Esophagus muscularis mucosa (tissue), 4 donors: Measurements from ENCODE around the gene CRNN. TPM values are rescaled to one million over a fixed set of nuclear protein-coding genes. Genes with fewer than 3 reads are reported as not detected.
A peak's percentile ranks its signal among the peaks of the same experiment; 100 is the strongest.

Experiments
- DNase-seq: peaks from one replicate; pipeline ENCODE4 v3.0.0-alpha.2; 2017; ENCODE audit errors: extremely low spot score
- H3K27ac ChIP-seq, 4 donors: fragments of 200-600 bp; sonication (generic); replicated peaks in 1 of 4; 1 replicate in 3 of 4; 2 replicates in 1 of 4; pipeline ENCODE4 v1.5.1; 2016 to 2019; ENCODE audit warnings: mild to moderate bottlenecking in 1 of 4
- H3K27me3 ChIP-seq, 4 donors: fragments of 200-600 bp; sonication (generic); one replicate each; pipeline versions ENCODE4 v1.5.1 to v1.6.0; 2016 to 2019
- H3K36me3 ChIP-seq, 4 donors: fragments of 200-600 bp; sonication (generic); one replicate each; pipeline ENCODE4 v1.5.1; 2016 to 2019
- H3K4me1 ChIP-seq, 4 donors: fragments of 200-600 bp; sonication (generic); one replicate each; pipeline ENCODE4 v1.5.1; 2016 to 2019
- H3K4me3 ChIP-seq, 4 donors: fragments of 200-600 bp; sonication (generic); 1 replicate in 2 of 4; 2 replicates in 2 of 4; pipeline ENCODE4 v1.5.1; 2016 to 2019; ENCODE audit warnings: mild to moderate bottlenecking in 4 of 4, moderate library complexity in 1 of 4
- H3K9me3 ChIP-seq, 4 donors: fragments of 200-600 bp; sonication (generic); 1 replicate in 3 of 4; 2 replicates in 1 of 4; pipeline ENCODE4 v1.5.1; 2016 to 2019
- CTCF ChIP-seq, 3 experiments: fragments of 200-600 bp in 2 of 3; fragments of 450-650 bp in 1 of 3; sonication (generic) in 2 of 3; IDR thresholded peaks; one replicate each; pipeline ENCODE4 v1.5.1; 2017 to 2019; ENCODE audit warnings: antibody characterized with exemption in 3 of 3, mild to moderate bottlenecking in 2 of 3, moderate library complexity in 1 of 3
- EP300 ChIP-seq: sonication (generic); formaldehyde crosslinking; IDR thresholded peaks from one replicate; pipeline ENCODE4 v1.6.1; 2017; ENCODE audit warnings: antibody characterized with exemption
- POLR2A ChIP-seq: fragments of 450-650 bp; IDR thresholded peaks from one replicate; pipeline ENCODE4 v1.6.1; 2017; ENCODE audit warnings: antibody characterized with exemption, moderate library complexity, mild to moderate bottlenecking, low read depth
- POLR2AphosphoS5 ChIP-seq, 2 donors: sonication (generic); formaldehyde crosslinking; IDR thresholded peaks; one replicate each; pipeline ENCODE4 v1.6.1; 2017; ENCODE audit warnings: antibody characterized with exemption in 2 of 2
- WGBS: methylation state at CpG from one replicate; pipeline ENCODE4 v1.1.5; 2018; 5-methylcytosine and 5-hydroxymethylcytosine counted together
- intact Hi-C: fragments of 100-400 bp; cut with DNase I; formaldehyde crosslinking; loops from one replicate; pipeline ENCODE4 v1.15.1; 2023
- total RNA-seq, 4 donors: library from RNA; depleted of rRNA; stranded (reverse); fragments of >200 nt; gene quantifications; one replicate each; pipeline versions ENCODE4 v1.1.0 to v1.2.1, GENCODE V29; 2016

Gene CRNN
- total RNA-seq, 4 donors from 2014 or later = 0.23 to 3.7 TPM; not detected in 2

- DNase-seq = peak; percentile 77
- Histone ChIP-seq H3K4me3 (peak overlapping the region in 2 of 4 donors; percentile 3 to 12), H3K9me3 (no peaks in the 10 kb centered on the region), H3K4me1 (peaks cover 0 to 9% (median 3%) of the 10 kb centered on the region in 4 donors), H3K27me3 (no peaks in the 10 kb centered on the region), H3K27ac (peak overlapping the region in 1 of 4 donors; percentile 11), H3K36me3 (no peaks in the 10 kb centered on the region)
- WGBS = 32% methylated on average over 7 of the region's 8 CpGs
- TF ChIP-seq POLR2A (no peak), CTCF (IDR thresholded peaks at IDR 0.05) (peak; percentile 43 to 75 (median 66))
- intact Hi-C loops = loop anchor here (2.0 to 5.0 kb wide), 2 partner anchors 271 to 408 kb away; no protein-coding TSS in a partner anchor
Measured at GRCh38 chr1:152459596-152460528, 45.8 kb upstream of the CRNN start.

GRCh38 chr1:152458384-152459185, 44.5 kb upstream of the CRNN start:
- TF ChIP-seq CTCF (IDR thresholded peaks at IDR 0.05) = peak; percentile 82 to 97 (median 88)
- TF ChIP-seq POLR2AphosphoS5 (IDR thresholded peaks at IDR 0.05) = no peak
- Histone ChIP-seq H3K27ac (no peak overlapping the region), H3K36me3 (no peaks in the 10 kb centered on the region), H3K4me1 (peaks cover 0 to 9% (median 3%) of the 10 kb centered on the region in 4 donors), H3K9me3 (no peaks in the 10 kb centered on the region), H3K27me3 (no peaks in the 10 kb centered on the region), H3K4me3 (no peak overlapping the region)
- 29% methylated on average over 11 of the region's 11 CpGs for WGBS
- peak; percentile 92 for DNase-seq
- intact Hi-C loops = loop anchor here (2.0 to 5.0 kb wide), 2 partner anchors 270 to 406 kb away; no protein-coding TSS in a partner anchor

GRCh38 chr1:152457561-152457960, 43.5 kb upstream of the CRNN start:
- Histone ChIP-seq H3K27ac (no peak overlapping the region), H3K27me3 (no peaks in the 10 kb centered on the region), H3K4me3 (no peak overlapping the region), H3K4me1 (peaks cover 0 to 9% (median 3%) of the 10 kb centered on the region in 4 donors), H3K9me3 (no peaks in the 10 kb centered on the region), H3K36me3 (no peaks in the 10 kb centered on the region)
- no peak for TF ChIP-seq CTCF (IDR thresholded peaks at IDR 0.05)
- no peak for TF ChIP-seq POLR2AphosphoS5 (IDR thresholded peaks at IDR 0.05)
- no peak for TF ChIP-seq EP300
- no peak for TF ChIP-seq POLR2A
- 63% methylated on average over 1 of the region's 2 CpGs for WGBS
- peak; percentile 53 for DNase-seq
- intact Hi-C loops = loop anchor here (5.0 kb wide), 1 partner anchor 405 kb away; no protein-coding TSS in a partner anchor

GRCh38 chr1:152457071-152457470, 43.0 kb upstream of the CRNN start:
- H3K36me3 ChIP-seq = no peaks in the 10 kb centered on the region
- no peaks in the 10 kb centered on the region for H3K9me3 ChIP-seq
- intact Hi-C loops = loop anchor here (5.0 kb wide), 1 partner anchor 405 kb away; no protein-coding TSS in a partner anchor
- H3K27ac ChIP-seq = no peak overlapping the region
- H3K4me3 ChIP-seq = no peak overlapping the region
- peak; percentile 53 for DNase-seq
- peaks cover 0 to 9% (median 3%) of the 10 kb centered on the region in 4 donors for H3K4me1 ChIP-seq
- TF ChIP-seq POLR2AphosphoS5 (IDR thresholded peaks at IDR 0.05) (no peak), EP300 (no peak), POLR2A (no peak)
- 75% methylated on average over 1 of the region's 1 CpG for WGBS
- no peaks in the 10 kb centered on the region for H3K27me3 ChIP-seq

GRCh38 chr1:152451254-152451653, 37.2 kb upstream of the CRNN start:
- no peaks in the 10 kb centered on the region for H3K27me3 ChIP-seq
- no peak overlapping the region for H3K4me3 ChIP-seq
- H3K36me3 ChIP-seq = no peaks in the 10 kb centered on the region
- intact Hi-C loops = no loop called here
- WGBS = 56% methylated on average over 6 of the region's 6 CpGs
- H3K9me3 ChIP-seq = no peaks in the 10 kb centered on the region
- H3K4me1 ChIP-seq = no peaks in the 10 kb centered on the region
- DNase-seq = peak; percentile 86
- TF ChIP-seq CTCF (IDR thresholded peaks at IDR 0.05) (no peak), EP300 (no peak), POLR2AphosphoS5 (IDR thresholded peaks at IDR 0.05) (no peak), POLR2A (no peak)
- H3K27ac ChIP-seq = no peak overlapping the region
